GM23338 (cell line): ENCODE measurements around the gene DDX43. TPM values are rescaled to one million over a fixed set of nuclear protein-coding genes. Genes with fewer than 3 reads are reported as not detected.

ENCODE experiments used
- polyA plus RNA-seq: library from polyadenylated mRNA; unstranded; fragments of >200 nt; fragmentation: Nextera tagmentation; extraction: Ambion mirVana; gene quantifications from 2 replicates; pipeline ENCODE4 v1.2.1, GENCODE V29; 2016
- small RNA-seq: library from RNA; depleted of rRNA; stranded (forward); fragments of <200 nt; gene quantifications from one replicate; pipeline ENCODE3, GENCODE V24; 2014; ENCODE audit warnings: low replicate concordance
- total RNA-seq: library from RNA; depleted of rRNA; stranded (reverse); fragments of >200 nt; shearing (Covaris generic); gene quantifications from 2 replicates; pipeline ENCODE4 v1.2.3, GENCODE V29; 2014; rRNA removed

The DDX43 gene
- total and polyA plus RNA-seq, 2 experiments from 2014 or later: 0.49 to 0.60 TPM

Small RNA genes within 50 kb of the gene (small RNA-seq; reads per million reads assigned to genes)
- not detected for gene RNU6-975P
- gene RPL39P3: not detected

Other genes with a start within 250 kb of the DDX43 start
- not detected in 2 replicates for gene KHDC1L, start 169.3 kb upstream of the DDX43 start, total RNA-seq
- not detected in 2 replicates for gene KHDC1L, start 169.3 kb upstream of the DDX43 start, polyA plus RNA-seq
- 4.2 and 6.9 TPM in 2 replicates for gene KHDC1, start 131.6 kb upstream of the DDX43 start, total RNA-seq
- gene KHDC1, start 131.6 kb upstream of the DDX43 start, polyA plus RNA-seq: 5.6 and 7.3 TPM in 2 replicates
- gene DPPA5, start 40.6 kb upstream of the DDX43 start, total RNA-seq: 3.0 and 7.0 TPM in 2 replicates
- gene DPPA5, start 40.6 kb upstream of the DDX43 start, polyA plus RNA-seq: 12.9 and 17.3 TPM in 2 replicates
- not detected in 2 replicates for gene KHDC3L, start 32.2 kb upstream of the DDX43 start, total RNA-seq
- gene KHDC3L, start 32.2 kb upstream of the DDX43 start, polyA plus RNA-seq: not detected in 2 replicates
- not detected in 2 replicates for gene OOEP, start 24.9 kb upstream of the DDX43 start, total RNA-seq
- 0.73 and 2.1 TPM in 2 replicates for gene OOEP, start 24.9 kb upstream of the DDX43 start, polyA plus RNA-seq
- gene CGAS, start 57.5 kb downstream of the DDX43 start, total RNA-seq: 12.7 and 14.8 TPM in 2 replicates
- gene CGAS, start 57.5 kb downstream of the DDX43 start, polyA plus RNA-seq: 8.3 and 8.9 TPM in 2 replicates
- 36.7 and 37.1 TPM in 2 replicates for gene MTO1, start 66.9 kb downstream of the DDX43 start, total RNA-seq
- 18.3 and 27.7 TPM in 2 replicates for gene MTO1, start 66.9 kb downstream of the DDX43 start, polyA plus RNA-seq
- 12,342 and 13,362 TPM in 2 replicates for gene EEF1A1, start 126.2 kb downstream of the DDX43 start, total RNA-seq
- 7,677 and 8,712 TPM in 2 replicates for gene EEF1A1, start 126.2 kb downstream of the DDX43 start, polyA plus RNA-seq